Kasumi-1 (cell line): ENCODE data around the gene CPEB3.
"Not testable (repeated sequence)": the region's sequence is repeated elsewhere in the genome, so short reads cannot be mapped to it uniquely, and the experiment has no call there.

Experiments
- DNase-seq, 2 experiments: peaks; one replicate each; lab custom pipeline; 2025; lab: John Stamatoyannopoulos, UW

CPEB3 gene

GRCh38 chr10:92267343-92267742 lies 23.5 kb downstream of the CPEB3 start:
- no peak for DNase-seq

DNA sequence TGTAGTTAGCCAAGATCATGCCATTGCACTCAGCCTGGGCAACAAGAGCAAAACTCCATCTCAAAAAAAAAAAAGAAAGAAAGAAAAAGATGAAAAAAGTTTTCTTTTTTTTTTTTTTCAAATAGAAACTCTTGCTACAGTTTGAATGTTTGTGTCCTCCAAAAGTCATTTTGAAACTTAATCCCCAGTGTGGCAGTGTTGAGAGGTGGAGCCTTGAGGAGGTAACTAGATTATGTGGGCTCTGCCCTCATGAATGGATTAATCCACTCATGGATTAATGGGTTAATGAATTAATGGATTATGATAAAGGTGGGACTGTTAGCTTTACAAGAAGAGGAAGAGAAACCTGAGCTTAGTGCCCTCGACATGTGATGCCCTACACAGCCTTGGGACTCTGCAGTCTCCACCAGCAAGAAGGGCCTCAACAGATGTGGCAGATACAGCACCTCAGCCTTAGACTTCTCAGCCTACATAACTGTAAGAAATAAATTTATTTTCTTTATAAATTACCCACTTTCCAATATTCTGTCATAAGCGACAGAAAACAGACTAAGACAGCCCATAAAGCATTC lies 25.1 kb downstream of the CPEB3 start:
- no peak for DNase-seq

DNA sequence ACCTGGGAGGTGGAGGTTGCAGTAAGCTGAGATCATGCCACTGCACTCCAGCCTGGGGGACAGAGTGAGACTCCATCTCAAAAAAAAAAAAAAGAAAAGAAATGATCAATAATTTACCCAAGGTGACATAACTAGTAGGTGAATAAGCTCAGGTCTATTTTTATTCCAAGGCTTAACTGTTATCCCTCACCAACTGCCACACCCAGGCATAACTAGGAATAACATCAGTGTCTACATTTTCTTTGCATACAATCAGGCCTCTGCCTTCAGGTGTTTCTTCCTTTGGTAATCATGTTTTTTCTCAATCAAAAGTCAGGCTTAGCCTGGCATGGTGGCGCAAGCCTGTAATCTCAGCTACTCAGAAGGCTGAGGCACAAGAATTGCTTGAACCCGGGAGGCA lies 26.6 kb downstream of the CPEB3 start:
- no peak for DNase-seq

DNA sequence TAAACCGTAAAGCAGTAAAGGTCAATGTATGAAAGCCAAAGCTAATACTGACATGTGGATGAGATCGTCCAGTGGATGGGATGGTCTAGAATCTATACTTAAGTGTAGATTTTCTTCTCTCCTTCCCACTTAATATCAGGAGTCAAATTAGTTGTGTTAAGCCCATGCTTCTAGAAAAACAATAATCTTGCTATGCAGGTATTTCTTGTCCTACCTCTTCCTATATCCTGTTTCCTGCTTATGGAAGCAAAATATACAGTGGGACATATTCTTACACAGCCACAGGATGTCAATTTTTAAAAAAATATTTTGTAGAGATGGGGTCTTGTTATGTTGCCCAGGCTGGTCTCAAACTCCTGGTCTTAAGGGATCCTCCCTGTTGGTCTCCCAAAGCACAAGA lies 27.5 kb downstream of the CPEB3 start:
- DNase-seq, result no peak

- DNase-seq, result no peak
These were observed 42.3 kb downstream of the CPEB3 start for GRCh38 chr10:92248566-92248965.

DNA sequence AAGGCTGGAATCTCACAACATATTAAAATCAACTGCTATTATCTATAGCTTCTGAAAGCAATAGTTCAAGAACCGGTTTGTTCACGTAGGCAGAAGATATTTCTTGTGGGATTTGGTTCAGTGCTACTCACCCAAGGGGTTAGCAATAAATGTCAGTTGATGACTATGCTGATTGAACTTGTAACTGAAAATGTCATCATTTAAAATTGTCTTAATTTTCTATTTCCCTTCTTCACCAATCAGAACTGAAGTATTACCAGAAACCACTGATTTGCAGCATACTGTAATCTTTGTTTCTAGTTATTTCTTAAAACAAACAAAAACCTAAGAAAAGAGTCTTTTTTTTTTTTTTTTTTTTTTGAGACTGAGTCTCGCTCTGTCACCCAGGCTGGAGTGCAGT lies 46.1 kb downstream of the CPEB3 start:
- no peak for DNase-seq

- peak; percentile 98 to 99 for DNase-seq
These were observed 47.8 kb downstream of the CPEB3 start for GRCh38 chr10:92242910-92243671.

DNA sequence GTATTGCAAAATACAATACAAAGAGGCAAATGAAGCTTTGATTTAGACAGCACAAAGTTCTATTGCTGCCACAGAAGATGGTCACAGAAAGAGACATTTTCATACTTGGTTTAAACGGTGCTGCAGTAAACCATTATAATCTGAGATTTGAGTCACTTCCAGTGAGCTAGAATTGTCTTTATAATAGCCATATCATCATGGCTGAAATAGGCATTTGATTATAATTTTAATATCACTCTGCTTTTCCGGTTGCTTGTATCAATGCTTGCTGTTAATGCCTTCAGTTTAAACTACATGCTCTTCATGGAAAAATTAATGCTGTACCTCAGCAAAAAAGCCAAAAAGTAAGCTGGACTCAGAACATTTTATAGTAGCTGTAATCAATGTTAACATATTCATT lies 48.5 kb downstream of the CPEB3 start:
- no peak for DNase-seq

- DNase-seq, result no peak
These were observed 49.4 kb downstream of the CPEB3 start for GRCh38 chr10:92241501-92241900.

GRCh38 chr10:92241158-92241500 lies 49.7 kb downstream of the CPEB3 start:
- no peak for DNase-seq

- peak; percentile 94 to 96 for DNase-seq
These were observed 50.4 kb downstream of the CPEB3 start for GRCh38 chr10:92240289-92241157.

- peak; percentile 29 to 31 for DNase-seq
These were observed 51.1 kb downstream of the CPEB3 start for GRCh38 chr10:92239600-92240288.

GRCh38 chr10:92239151-92239599 lies 51.7 kb downstream of the CPEB3 start:
- no peak for DNase-seq

DNA sequence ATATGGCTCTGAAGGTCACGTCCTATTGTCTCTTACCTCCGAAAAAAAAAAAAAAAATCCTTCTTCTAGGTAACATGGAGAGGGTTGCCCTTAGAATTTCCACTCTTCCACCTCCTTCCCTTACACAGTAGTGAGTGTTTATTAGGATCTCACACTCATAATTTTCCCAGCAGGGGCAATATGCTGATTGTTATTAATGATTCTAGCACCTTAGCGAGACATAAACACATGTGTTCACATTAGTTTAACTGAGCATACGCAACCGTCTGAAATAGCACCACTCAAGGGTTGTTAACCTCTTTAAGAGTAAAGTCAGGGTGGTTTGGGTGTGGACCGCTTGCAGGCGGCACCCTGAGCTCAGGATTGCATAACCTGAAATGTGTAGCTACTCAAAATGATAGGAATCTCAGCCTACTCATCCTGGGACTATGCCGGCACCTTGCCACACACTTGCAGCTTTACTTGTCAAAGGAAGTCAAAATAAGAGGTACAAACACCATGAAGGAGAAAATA lies 52.2 kb downstream of the CPEB3 start:
- DNase-seq, result no peak

DNA sequence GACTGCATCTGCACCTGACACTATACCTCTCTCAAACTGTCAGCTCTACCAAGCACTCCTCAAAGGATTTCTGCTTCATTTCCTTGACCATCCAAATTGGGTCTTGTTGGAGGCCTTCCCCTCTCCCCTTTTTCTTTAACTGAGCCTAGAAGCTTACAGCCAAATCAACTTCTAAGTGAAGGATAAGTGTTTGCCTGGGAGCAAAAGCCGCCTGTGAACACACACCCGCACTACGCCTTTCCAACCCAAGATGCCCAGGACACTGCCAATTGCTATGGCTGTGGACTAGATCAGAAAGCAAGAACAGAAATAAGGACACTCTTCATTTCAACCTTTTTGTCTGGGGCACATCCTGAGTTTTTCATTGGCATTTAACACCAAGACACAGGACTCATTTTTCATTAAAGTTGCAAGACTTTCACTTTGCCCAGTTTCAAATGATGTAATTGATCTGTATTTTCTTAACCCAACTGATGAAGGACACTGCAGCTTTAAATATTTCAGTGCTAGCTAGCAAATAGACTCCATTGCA lies 52.8 kb downstream of the CPEB3 start:
- no peak for DNase-seq

DNA sequence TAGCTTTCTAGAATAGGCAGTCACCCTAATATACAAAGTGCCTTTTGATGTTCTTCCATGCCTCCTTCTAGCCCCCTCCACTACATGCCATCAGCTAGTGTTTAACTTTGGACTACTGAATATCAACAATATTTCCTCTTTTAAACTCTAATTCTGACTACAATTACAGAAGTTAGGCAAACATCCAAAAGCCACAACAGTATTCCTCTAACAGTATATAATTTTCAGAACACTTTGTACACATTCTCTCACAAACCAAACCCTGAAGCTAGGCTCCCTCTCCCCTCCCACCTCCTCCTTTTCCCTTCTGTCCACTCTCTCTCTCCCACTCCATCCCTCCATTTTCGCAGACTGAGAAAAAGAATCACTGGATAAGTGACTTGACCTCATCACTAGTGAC lies 59.7 kb downstream of the CPEB3 start:
- no peak for DNase-seq

- DNase-seq, result no peak
These were observed 68.1 kb downstream of the CPEB3 start for GRCh38 chr10:92222603-92223262.

DNA sequence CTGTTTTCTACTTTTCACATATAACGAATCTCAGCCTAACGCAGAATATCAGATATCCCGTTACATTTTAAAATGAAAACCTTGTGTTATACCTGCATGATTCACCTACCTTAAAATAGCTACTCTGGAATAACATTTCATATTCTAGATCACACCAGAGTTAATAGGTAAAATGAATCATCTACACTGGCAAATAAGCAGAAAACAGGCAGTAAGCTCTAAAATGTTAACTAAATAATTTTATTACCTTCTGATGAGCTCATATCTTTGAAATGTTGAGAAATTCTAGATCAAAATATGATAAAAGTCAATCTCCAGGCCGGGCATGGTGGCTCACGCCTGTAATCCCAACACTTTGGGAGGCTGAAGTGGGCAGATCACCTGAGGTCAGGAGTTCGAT lies 71.3 kb downstream of the CPEB3 start:
- DNase-seq, result no peak

DNA sequence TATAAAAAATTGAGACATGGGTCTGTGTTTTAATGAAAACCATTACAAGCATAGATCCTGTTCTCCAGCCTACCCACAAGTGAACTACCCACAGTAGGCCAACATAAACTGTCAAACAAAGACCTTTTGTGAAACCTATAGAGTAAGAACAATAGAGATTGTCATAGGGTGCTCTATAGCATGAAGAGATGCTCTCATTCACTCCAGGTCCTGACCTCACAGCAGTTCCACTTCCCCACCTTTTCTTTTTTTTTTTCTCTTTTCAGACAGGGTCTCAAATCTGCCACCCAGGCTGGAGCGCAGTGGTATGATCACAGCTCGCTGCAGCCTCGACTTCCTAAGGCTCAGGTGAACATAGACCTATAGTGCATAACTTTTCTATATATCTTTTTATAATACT lies 72.3 kb downstream of the CPEB3 start:
- no peak for DNase-seq

- DNase-seq, result not testable (repeated sequence)
These were observed 74.3 kb downstream of the CPEB3 start for GRCh38 chr10:92216608-92217007.

DNA sequence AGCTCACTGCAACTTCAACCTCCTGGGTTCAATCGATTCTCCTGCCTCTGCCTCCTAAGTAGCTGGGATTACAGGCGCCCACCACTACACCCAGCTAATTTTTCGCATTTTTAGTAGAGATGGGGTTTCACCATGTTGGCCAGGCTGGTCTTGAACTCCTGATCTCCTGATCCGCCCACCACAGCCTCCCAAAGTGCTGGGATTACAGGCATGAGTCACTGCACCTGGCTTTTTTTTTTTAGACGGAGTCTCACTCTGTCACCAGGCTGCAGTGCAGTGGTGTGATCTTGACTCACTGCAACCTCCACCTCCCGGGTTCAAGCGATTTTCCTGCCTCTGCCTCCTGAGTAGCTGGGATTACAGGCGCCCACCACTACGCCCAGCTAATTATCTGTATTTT lies 75.7 kb downstream of the CPEB3 start:
- not testable (repeated sequence) for DNase-seq
